Neural progenitor cell (in vitro differentiated cells): Measurements from ENCODE around the gene RWDD2A.

Experiments
- EZH2 ChIP-seq: fragments of 200-600 bp; sonication (generic); IDR thresholded peaks from 2 replicates; pipeline ENCODE4 v1.6.1; 2017; ENCODE audit warnings: antibody characterized with exemption, mild to moderate bottlenecking, moderate library complexity
- TF ChIP-seq, protein P1 (sequence below): fragments of 200-600 bp; sonication (generic); IDR thresholded peaks from 2 replicates; pipeline ENCODE4 v1.5.1; 2017; ENCODE audit warnings: antibody characterized with exemption, mild to moderate bottlenecking

DNA sequence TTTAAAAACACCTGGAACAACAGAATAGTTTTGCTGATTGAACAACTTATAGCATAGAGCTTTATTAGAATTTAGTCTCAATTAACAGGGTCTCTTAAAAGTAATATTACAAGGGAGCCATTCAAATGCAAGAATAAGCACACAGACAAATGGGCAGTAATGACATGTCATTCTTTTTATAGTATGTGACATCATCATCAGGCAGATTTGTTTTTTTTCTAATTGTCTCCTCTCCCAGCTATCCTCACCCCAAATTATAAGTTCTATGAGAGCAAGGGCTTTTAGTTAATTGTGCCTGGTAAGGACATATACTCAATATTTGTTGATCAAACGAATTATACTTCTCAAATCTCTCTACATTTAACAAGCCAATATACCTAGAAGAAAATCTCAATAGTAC lies 11.0 kb upstream of the RWDD2A start:
- TF ChIP-seq, protein P1, sequence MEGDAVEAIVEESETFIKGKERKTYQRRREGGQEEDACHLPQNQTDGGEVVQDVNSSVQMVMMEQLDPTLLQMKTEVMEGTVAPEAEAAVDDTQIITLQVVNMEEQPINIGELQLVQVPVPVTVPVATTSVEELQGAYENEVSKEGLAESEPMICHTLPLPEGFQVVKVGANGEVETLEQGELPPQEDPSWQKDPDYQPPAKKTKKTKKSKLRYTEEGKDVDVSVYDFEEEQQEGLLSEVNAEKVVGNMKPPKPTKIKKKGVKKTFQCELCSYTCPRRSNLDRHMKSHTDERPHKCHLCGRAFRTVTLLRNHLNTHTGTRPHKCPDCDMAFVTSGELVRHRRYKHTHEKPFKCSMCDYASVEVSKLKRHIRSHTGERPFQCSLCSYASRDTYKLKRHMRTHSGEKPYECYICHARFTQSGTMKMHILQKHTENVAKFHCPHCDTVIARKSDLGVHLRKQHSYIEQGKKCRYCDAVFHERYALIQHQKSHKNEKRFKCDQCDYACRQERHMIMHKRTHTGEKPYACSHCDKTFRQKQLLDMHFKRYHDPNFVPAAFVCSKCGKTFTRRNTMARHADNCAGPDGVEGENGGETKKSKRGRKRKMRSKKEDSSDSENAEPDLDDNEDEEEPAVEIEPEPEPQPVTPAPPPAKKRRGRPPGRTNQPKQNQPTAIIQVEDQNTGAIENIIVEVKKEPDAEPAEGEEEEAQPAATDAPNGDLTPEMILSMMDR, result no peak
- no peak for TF ChIP-seq EZH2
